IPS-11a (cell line): ENCODE data around the gene ZNF428.
"Not testable (repeated sequence)": the region's sequence is repeated elsewhere in the genome, so short reads cannot be mapped to it uniquely, and the experiment has no call there.

Experiments used
- H3K4me3 ChIP-seq: one replicate; pipeline ENCODE4 v1.5.1; 2013; ENCODE audit warnings: low read depth, low read length, control low read depth

Gene ZNF428

GRCh38 chr19:43640424-43640757 is 21.0 kb upstream of the ZNF428 start:
- H3K4me3 ChIP-seq: peak overlapping the region; percentile 74

GRCh38 chr19:43639519-43640423 is 20.3 kb upstream of the ZNF428 start, which contains the start of gene CADM4:
Gene CADM4, minus strand, starts transcription at chr19:43639850. Its CDS starts 60 bp downstream, at chr19:43639790.
- H3K4me3 ChIP-seq: peak within 1 kb of the TSS; percentile 74

DNA sequence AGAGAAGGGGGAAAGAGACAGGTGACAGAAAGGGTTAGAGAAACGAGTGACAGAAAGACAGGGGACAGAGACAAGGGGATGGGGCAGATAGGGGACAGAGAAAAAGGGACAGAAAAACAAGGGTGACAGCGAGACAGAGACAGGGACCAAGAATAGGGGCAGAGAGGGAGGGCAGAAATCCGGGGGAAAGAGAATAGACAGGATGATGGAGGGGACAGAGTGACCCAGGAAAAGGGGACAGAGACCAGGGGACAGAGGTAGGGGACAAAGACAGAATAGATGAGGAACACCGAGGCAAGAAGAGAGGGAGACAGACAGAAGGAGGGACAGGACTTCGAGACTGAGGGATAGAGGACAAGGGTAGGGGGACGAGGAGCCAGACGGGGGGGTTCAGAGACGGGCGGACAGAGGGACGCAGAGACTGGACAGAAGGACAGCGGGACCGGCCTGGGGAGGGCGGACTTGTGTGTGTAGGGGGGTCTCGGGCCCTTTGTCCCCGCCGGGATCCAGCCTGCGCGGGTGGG is 19.6 kb upstream of the ZNF428 start:
- peak overlapping the region; percentile 67 for H3K4me3 ChIP-seq

DNA sequence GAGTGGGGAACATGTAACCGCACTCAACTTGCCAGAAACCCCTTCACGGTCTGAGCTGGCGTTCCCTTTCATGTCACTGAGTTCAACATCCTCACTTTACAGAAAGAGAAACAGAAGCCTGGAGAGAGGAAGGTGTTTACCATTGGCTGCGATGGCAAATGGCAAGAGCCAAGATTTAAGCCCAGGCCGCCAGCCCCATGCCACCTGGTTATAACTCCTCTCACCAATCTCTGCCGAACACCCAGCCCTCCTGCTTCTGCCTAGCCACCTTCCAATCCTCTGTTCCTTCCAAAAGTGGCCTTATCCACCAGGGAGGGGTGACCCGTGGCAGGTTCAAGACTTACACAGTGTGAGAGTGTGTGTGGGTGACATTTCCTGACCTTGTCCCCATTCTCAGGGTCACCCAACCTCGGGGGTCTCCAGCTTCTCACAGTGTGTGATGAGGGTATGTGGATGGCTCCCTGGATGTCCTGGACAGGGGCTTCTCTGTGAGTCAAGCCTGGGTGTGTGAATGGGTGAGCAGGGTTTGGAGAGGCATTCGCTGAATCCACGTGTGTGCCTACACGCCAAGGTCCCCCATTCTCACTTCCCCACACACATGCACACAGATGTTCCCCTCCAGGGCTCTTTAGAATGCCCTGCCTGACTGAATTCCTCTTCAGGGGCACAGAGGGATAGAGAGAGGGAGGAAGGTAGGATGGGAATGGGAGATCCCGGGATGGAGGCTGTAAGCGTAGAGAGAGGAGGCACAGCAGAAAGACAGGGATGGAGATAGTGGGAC is 19.0 kb upstream of the ZNF428 start:
- peak overlapping the region; percentile 67 for H3K4me3 ChIP-seq

DNA sequence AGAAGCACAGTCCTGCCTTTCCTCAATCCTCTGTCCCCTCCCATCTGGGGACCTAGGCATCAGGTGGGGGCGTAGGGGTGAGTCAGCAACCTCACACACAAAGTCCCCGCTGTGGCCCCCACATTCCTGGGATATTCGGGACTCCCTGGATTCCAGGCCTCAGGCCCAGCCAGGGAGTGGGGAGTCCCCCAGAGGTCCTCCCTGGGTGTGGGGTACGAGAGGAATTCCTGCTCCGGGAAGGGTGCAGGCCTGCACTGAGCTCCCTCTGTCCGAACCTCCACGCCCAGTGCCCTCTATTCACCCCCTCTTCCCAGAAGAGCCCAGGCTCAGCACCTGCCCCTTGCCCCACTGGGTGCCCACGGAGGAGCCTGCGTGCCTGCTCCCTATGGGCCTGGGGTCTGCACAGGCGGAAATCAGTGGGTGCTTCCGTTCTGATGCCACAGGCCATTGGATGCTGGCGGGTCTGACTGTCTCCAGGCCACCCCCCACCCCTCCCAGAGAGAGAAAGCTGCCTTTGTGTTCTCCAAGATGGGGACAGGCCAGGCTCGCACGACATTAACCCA is 16.8 kb upstream of the ZNF428 start:
- H3K4me3 ChIP-seq: no peak overlapping the region

DNA sequence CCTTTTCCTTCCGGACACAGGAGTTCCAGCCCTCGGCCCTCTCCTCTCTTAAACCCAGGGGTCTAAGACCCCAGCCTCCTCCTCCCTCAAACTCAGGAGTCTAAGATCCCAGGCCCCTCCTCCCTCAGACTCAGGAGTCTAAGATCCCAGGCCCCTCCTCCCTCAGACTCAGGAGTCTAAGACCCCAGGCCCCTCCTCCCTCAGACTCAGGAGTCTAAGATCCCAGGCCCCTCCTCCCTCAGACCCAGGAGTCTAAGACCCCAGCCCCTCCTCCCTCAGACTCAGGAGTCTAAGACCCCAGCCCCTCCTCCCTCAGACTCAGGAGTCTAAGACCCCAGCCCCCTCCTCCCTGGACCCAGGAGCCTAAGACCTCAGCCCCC is 16.1 kb upstream of the ZNF428 start:
- H3K4me3 ChIP-seq: not testable (repeated sequence)

DNA sequence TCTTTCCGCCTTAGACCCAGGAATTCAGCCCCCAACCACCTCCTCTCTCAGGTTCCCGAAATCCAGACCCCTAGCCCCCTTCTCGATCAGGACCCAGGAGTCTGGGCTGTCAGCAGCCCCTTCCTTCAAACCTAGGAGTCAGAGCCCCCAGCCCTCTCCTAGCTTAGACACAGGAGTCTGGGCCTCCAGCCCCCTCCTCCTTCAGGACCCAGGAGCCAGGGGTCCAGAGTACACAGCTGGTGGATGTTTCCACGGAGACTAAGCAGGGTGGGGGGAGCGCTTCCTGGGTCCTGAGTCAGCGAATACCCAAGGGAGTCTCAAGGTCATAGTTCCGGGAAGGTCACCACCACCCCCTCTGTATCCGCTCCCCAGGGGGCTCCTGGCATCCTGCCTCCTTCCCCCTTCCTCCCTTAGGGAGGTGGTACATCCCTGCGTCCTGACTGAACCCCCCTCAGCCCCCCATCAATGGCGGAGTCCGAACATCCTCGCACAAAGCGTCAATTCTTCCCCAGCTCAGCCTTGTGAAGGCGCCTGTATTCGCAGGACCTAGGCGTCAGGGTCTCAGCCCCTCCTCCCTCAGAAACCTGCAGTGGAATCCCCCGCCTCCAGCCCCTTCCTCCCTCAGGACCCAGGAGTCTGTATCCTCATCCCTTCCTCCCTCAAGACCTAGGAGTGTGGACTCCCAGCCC is 15.6 kb upstream of the ZNF428 start:
- peak overlapping the region; percentile 38 for H3K4me3 ChIP-seq

DNA sequence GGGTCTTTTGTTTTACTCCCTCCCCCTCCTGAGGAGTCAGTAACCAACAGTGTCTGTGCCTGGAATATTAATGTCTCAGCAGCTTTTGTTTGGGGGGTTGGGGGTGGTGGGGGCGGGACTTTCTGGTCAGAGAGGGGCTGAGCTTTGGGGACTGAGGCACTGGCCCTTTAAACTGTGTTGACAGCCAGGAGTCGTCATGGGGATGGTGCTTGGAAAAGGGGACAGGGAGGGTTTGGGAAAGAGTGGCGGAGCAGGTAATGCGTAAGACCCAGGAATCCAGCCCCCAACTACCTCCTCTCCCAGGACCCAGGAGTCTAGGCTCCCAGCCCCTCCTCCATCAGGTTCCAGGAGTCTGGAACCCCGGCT is 15.1 kb upstream of the ZNF428 start:
- peak overlapping the region; percentile 38 for H3K4me3 ChIP-seq

DNA sequence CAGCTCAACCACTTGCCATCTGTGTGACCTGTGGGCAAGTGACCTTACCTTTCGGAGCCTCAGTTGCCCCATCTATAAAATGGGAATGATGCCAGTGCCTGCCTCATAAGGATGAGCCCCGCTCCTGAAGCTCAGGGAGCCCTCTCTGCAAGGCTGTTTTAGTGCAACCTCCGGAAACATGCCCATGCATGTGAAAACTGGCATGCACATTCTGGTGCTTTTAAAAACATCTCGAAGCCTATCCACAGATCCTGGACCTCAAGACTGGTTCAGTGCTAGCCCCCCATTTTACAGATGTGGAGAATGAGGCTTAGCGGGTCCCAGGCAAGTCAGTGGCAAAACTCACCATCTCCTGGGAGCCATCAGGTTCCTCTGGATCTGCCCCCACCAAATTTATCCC is 14.6 kb upstream of the ZNF428 start:
- no peak overlapping the region for H3K4me3 ChIP-seq

GRCh38 chr19:43633520-43633919 is 14.1 kb upstream of the ZNF428 start:
- no peak overlapping the region for H3K4me3 ChIP-seq

DNA sequence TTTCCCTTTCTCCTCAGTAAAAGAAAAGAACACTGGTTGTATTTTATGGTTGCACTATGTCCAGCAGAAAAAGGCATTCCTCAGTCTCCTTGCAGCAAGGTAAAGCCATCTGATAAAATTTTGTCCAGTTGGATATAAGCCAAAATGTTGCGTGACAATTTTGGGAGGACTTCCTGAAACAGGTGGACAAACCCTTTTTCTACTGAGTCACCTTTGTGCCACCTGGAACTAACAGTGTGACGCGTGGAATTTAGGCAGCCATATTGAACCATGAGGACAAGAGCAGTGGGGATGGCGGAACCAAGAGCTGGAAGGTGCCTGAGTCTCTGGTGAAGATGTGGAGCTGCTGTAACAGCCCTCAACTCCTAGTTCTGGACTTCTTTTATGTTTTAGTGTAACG is 12.1 kb upstream of the ZNF428 start:
- H3K4me3 ChIP-seq: no peak overlapping the region

DNA sequence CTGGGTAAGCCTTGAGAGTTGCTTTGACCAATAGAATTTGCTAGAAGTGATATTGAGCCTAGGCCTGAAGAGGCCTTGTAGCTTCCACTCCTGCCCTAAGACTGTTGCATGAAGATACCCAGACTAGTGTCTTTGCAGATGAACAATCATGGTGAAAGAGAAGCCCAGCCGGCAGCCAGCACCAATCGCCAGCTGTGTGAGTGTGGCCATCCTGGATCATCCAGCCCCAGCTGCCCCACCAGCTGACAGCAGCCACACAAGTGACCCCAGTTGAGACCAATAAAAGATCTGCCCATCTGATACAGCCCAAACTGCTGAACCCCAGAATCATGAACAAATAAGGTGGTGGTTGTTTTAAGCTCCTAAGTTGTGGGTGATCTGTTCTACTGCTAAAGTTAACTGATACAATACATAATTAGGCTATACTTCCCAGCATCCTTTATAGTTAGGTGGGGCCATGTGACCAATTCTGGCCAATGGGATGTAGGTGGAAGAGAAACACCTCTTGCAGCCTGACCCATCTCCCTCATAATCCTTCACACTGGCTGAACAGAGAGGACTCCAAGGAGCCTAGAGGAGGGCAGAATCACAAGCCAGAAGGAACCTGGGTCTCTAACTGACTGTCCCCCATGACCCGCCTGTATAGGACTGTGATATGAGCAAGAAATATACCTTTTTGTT is 9.4 kb upstream of the ZNF428 start:
- H3K4me3 ChIP-seq: no peak overlapping the region

DNA sequence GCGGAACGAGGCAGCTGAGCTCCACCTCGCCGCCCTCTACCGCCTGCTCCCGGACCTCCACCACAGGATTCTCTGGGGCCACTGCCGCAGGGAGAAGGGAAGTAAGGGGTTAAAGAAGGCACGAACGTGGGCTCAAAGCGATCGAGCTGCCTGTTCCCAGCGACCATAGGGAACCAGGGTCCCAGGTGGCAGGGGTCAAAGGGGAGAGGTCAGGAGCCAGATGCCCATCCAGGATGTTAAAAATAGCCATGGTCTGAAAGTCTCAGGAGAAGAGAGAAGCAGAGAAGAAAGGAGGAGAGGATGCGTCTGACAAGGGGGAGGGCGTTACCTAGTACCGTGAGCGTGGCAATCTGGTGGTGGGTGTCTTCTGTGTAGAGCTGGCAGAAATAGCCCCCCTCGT is 7.4 kb upstream of the ZNF428 start:
- no peak overlapping the region for H3K4me3 ChIP-seq

DNA sequence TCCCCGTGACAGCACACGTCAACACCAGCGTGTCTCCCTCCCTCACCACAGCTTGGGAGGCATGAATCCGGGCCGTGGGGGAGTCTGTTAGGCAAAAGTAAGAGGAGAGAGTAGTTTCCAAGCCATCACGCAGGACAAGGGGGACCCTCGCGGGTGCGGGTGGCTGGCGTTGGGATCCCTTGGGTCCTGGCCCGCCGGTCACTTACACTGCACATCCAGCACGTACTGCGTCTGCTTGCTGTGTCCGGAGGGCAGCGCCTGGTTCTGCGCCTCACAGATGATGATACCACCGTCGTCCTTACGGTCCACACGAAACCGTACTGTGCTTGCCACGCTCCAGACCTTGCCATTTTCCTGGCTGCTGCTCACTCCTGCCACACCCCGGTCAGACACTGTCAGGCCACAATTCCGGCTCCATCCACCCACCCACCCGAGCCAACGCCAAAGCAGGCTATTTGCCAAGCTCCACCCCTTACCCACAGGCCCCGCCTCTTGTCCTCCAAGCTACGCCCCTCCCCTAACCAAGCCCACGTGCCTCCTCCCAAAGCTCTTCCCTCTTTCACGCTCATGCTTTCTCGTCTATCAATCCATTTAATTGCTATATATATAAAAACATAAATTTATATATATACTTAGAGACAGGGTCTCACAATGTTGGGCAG is 6.6 kb upstream of the ZNF428 start:
- no peak overlapping the region for H3K4me3 ChIP-seq

DNA sequence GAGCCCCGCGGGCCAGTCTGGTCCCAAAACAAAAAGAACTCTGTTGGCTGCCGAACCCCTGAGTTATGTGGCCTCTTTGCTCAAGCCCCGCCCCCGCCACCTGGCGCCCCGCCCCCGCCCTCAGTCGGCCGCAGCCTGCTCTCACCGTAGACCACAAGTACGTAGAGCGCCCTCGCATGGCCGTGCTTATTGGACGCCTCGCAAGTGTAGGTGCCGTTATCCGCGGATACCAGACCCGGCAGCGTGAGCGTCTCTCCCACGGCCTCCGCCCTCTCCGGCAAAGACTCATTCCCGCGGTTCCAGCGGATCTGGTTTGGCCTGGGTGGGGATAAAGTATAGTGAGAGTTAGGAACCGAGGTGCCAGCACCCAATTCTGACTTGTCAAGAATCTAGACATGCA is 5.5 kb upstream of the ZNF428 start:
- no peak overlapping the region for H3K4me3 ChIP-seq

GRCh38 chr19:43623889-43624670 is 4.7 kb upstream of the ZNF428 start:
- H3K4me3 ChIP-seq: no peak overlapping the region

GRCh38 chr19:43622956-43623355 is 3.5 kb upstream of the ZNF428 start:
- H3K4me3 ChIP-seq: no peak overlapping the region

DNA sequence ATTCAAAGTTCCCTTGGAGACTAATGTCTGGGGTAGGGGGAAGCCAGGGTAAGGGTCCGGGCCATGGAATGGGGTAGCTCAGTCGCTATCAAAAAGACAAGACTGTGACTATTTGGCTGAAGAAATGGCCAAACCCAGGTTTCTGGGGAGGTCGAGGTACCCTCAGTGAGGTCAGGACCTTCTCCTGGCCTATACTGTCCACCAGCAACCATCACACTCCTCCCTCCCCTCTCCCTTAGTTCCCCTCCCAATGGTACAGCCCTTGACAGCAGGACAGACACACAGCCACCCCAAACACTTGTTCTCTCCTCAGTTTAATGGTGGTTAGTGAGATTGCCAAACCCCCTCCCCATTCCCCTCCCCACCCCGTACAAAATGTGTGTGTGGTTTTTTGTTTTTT is 2.6 kb upstream of the ZNF428 start:
- no peak overlapping the region for H3K4me3 ChIP-seq
